A673 (cell line): ENCODE data around the gene DLL1. TPM values are rescaled to one million over a fixed set of nuclear protein-coding genes. Genes with fewer than 3 reads are reported as not detected.
A peak's percentile ranks its signal among the peaks of the same experiment; 100 is the strongest.

Experiments
- BruUV-seq: library from RNA; stranded (reverse); fragments of 400-500 nt; replicated peaks from 2 replicates; lab custom pipeline; 2021; lab: Mats Ljungman, UMichigan
- CTCF ChIA-PET: fragments of 300-600 bp; sonication (Branson Sonifier 250); formaldehyde crosslinking; loops from one replicate; lab custom pipeline; 2022; ENCODE audit warnings: antibody characterized with exemption; lab: Charles Lee
- POLR2A ChIA-PET: fragments of 300-600 bp; sonication (Branson Sonifier 250); formaldehyde crosslinking; loops from one replicate; lab custom pipeline; 2022; ENCODE audit warnings: antibody characterized with exemption; ENCODE audit not compliant: low non-redundant PET; lab: Charles Lee
- DNase-seq: peaks from one replicate; pipeline ENCODE4 v3.0.0-alpha.2; 2015; ENCODE audit warnings: low spot score
- H3K27ac ChIP-seq: fragments of 200-600 bp; sonication (generic); 2 replicates; pipeline ENCODE4 v1.5.1; 2016; ENCODE audit warnings: mixed run types, low read depth, mild to moderate bottlenecking, mixed read lengths, antibody characterized with exemption, low read length; ENCODE audit not compliant: poor library complexity, severe bottlenecking
- H3K27me3 ChIP-seq: fragments of 200-600 bp; sonication (generic); replicated peaks from 2 replicates; pipeline ENCODE4 v1.6.1; 2017; ENCODE audit warnings: mixed run types, low read depth, mild to moderate bottlenecking, mixed read lengths, antibody characterized with exemption, low read length; ENCODE audit not compliant: insufficient read depth, poor library complexity
- H3K36me3 ChIP-seq: fragments of 200-600 bp; sonication (generic); 2 replicates; pipeline ENCODE4 v1.6.1; 2016; ENCODE audit warnings: mixed run types, mild to moderate bottlenecking, mixed read lengths, antibody characterized with exemption, low read length; ENCODE audit not compliant: insufficient read depth, poor library complexity, severe bottlenecking
- H3K4me1 ChIP-seq: fragments of 200-600 bp; sonication (generic); 2 replicates; pipeline ENCODE4 v1.6.1; 2017; ENCODE audit warnings: mixed run types, mild to moderate bottlenecking, mixed read lengths, antibody characterized with exemption, low read length; ENCODE audit not compliant: insufficient read depth, poor library complexity, severe bottlenecking
- H3K4me3 ChIP-seq: fragments of 200-600 bp; sonication (generic); 2 replicates; pipeline ENCODE4 v1.5.1; 2016; ENCODE audit warnings: low read depth, mixed run types, mild to moderate bottlenecking, mixed read lengths, low read length; ENCODE audit not compliant: poor library complexity, severe bottlenecking
- H3K9me3 ChIP-seq: fragments of 200-600 bp; sonication (generic); 2 replicates; pipeline ENCODE4 v1.6.1; 2016; ENCODE audit warnings: mixed run types, low read depth, mild to moderate bottlenecking, mixed read lengths, antibody characterized with exemption, low read length; ENCODE audit not compliant: poor library complexity, severe bottlenecking
- CTCF ChIP-seq: fragments of 300-800, 200-600 bp; sonication (generic); conservative IDR thresholded peaks from 2 replicates; pipeline ENCODE4 v1.5.1; 2017; ENCODE audit warnings: low read depth, mild to moderate bottlenecking, antibody characterized with exemption, low read length, moderate library complexity, mixed read lengths
- EZH2 ChIP-seq: fragments of 200-600 bp; sonication (generic); IDR thresholded peaks from 2 replicates; pipeline ENCODE4 v1.6.1; 2017; ENCODE audit warnings: borderline replicate concordance, low read depth, mild to moderate bottlenecking, mixed read lengths, antibody characterized with exemption, low read length; ENCODE audit not compliant: poor library complexity, severe bottlenecking
- intact Hi-C: fragments of 100-400 bp; cut with micrococcal nuclease; formaldehyde crosslinking; loops from one replicate; pipeline ENCODE4 v1.10.0; 2022; ENCODE audit not compliant: unreplicated experiment
- total RNA-seq: library from RNA; stranded (reverse); gene quantifications from 2 replicates; pipeline ENCODE4 v1.2.3, GENCODE V29; 2021

Gene DLL1
- total RNA-seq, 1 experiment from 2014 or later = 1.2 TPM

- no TSS peak for BruUV-seq
- no peak for DNase-seq
- Histone ChIP-seq H3K4me3 (no peak overlapping the region), H3K9me3 (no peaks in the 10 kb centered on the region), H3K36me3 (no peaks in the 10 kb centered on the region), H3K27me3 (peaks cover 39% of the 10 kb centered on the region), H3K27ac (no peak overlapping the region), H3K4me1 (peaks cover 23% of the 10 kb centered on the region)
- CTCF ChIA-PET = no interaction called here
- TF ChIP-seq EZH2 (no peak), CTCF (no peak)
- POLR2A ChIA-PET = interaction anchor here (0.7 kb wide), 1 partner anchor 90 kb away, joined by 9 read pairs; no protein-coding TSS in a partner anchor
- intact Hi-C loops = no loop called here
Observed at GRCh38 chr6:170287371-170287876, 3.5 kb downstream of the DLL1 start.

- H3K36me3 ChIP-seq = no peaks in the 10 kb centered on the region
- no TSS peak for BruUV-seq
- H3K27me3 ChIP-seq = peaks cover 33% of the 10 kb centered on the region
- H3K9me3 ChIP-seq = no peaks in the 10 kb centered on the region
- intact Hi-C loops = no loop called here
- POLR2A ChIA-PET = interaction anchor here (0.7 kb wide), 1 partner anchor 90 kb away, joined by 9 read pairs; no protein-coding TSS in a partner anchor
- CTCF ChIA-PET = no interaction called here
- no peak for DNase-seq
- TF ChIP-seq EZH2 = no peak
- TF ChIP-seq CTCF = no peak
- peaks cover 19% of the 10 kb centered on the region for H3K4me1 ChIP-seq
- peak overlapping the region; percentile 3 for H3K4me3 ChIP-seq
- H3K27ac ChIP-seq = no peak overlapping the region
Observed at GRCh38 chr6:170286934-170287265, 4.0 kb downstream of the DLL1 start.

GRCh38 chr6:170286246-170286933 lies 4.5 kb downstream of the DLL1 start:
- Histone ChIP-seq H3K36me3 (no peaks in the 10 kb centered on the region), H3K4me1 (peaks cover 14% of the 10 kb centered on the region), H3K27ac (no peak overlapping the region), H3K9me3 (no peaks in the 10 kb centered on the region), H3K27me3 (peaks cover 28% of the 10 kb centered on the region), H3K4me3 (peak overlapping the region; percentile 3)
- intact Hi-C loops = no loop called here
- no TSS peak for BruUV-seq
- TF ChIP-seq CTCF (no peak), EZH2 (no peak)
- DNase-seq = peak; percentile 80
- ChIA-PET CTCF (no interaction called here), POLR2A (interaction anchor here (0.7 kb wide), 1 partner anchor 89 kb away, joined by 9 read pairs; no protein-coding TSS in a partner anchor)
